ENCODE data around the gene AAGAB.

AAGAB gene

GRCh38 chr15:67192185-67192820, 62.2 kb downstream of the AAGAB start:
- no peak for DNase-seq (ENCODE audit: extremely low spot score, insufficient read length, low read depth)
- FAIRE-seq, result no peak

- DNase-seq (ENCODE audit: extremely low spot score, insufficient read length, low read depth), result no peak
- no peak for FAIRE-seq
Measured at GRCh38 chr15:67190813-67191212, 63.6 kb downstream of the AAGAB start.

- FAIRE-seq, result no peak
- DNase-seq (ENCODE audit: extremely low spot score, insufficient read length, low read depth), result no peak
Measured at GRCh38 chr15:67190326-67190725, 64.1 kb downstream of the AAGAB start.

- FAIRE-seq (no peak), DNase-seq (ENCODE audit: extremely low spot score, insufficient read length, low read depth) (no peak)
Measured at GRCh38 chr15:67189326-67190051, 65.0 kb downstream of the AAGAB start.

- no peak for DNase-seq (ENCODE audit: extremely low spot score, insufficient read length, low read depth)
- no peak for FAIRE-seq
Measured at GRCh38 chr15:67188551-67189218, 65.8 kb downstream of the AAGAB start.

- FAIRE-seq, result no peak
- no peak for DNase-seq (ENCODE audit: extremely low spot score, insufficient read length, low read depth)
Measured at GRCh38 chr15:67187351-67187854, 67.1 kb downstream of the AAGAB start.

GRCh38 chr15:67186688-67187087, 67.8 kb downstream of the AAGAB start:
- DNase-seq (ENCODE audit: extremely low spot score, insufficient read length, low read depth) (no peak), FAIRE-seq (no peak)

- DNase-seq (ENCODE audit: extremely low spot score, insufficient read length, low read depth) (no peak), FAIRE-seq (no peak)
Measured at GRCh38 chr15:67186226-67186649, 68.2 kb downstream of the AAGAB start.

GRCh38 chr15:67185621-67186225, 68.7 kb downstream of the AAGAB start:
- FAIRE-seq (peak; percentile 41), DNase-seq (ENCODE audit: extremely low spot score, insufficient read length, low read depth) (no peak)

- DNase-seq (ENCODE audit: extremely low spot score, insufficient read length, low read depth) (no peak), FAIRE-seq (no peak)
Measured at GRCh38 chr15:67185051-67185450, 69.4 kb downstream of the AAGAB start.

GRCh38 chr15:67184208-67184925, 70.1 kb downstream of the AAGAB start:
- DNase-seq (ENCODE audit: extremely low spot score, insufficient read length, low read depth), result no peak
- FAIRE-seq, result no peak

- FAIRE-seq (no peak), DNase-seq (ENCODE audit: extremely low spot score, insufficient read length, low read depth) (no peak)
Measured at GRCh38 chr15:67183443-67184169, 70.9 kb downstream of the AAGAB start.

- no peak for FAIRE-seq
- no peak for DNase-seq (ENCODE audit: extremely low spot score, insufficient read length, low read depth)
Measured at GRCh38 chr15:67181221-67181639, 73.2 kb downstream of the AAGAB start.

GRCh38 chr15:67180514-67181191, 73.8 kb downstream of the AAGAB start:
- DNase-seq (ENCODE audit: extremely low spot score, insufficient read length, low read depth) (no peak), FAIRE-seq (no peak)

- FAIRE-seq, result no peak
Measured at GRCh38 chr15:67180035-67180434, 74.4 kb downstream of the AAGAB start.

GRCh38 chr15:67179411-67179995, 75.0 kb downstream of the AAGAB start:
- no peak for FAIRE-seq

More at GRCh38 chr15:67180035-67180434, 74.4 kb downstream of the AAGAB start:
- no peak for DNase-seq (ENCODE audit: extremely low spot score, insufficient read length, low read depth)

GRCh38 chr15:67178569-67179210, 75.8 kb downstream of the AAGAB start:
- FAIRE-seq (no peak), DNase-seq (ENCODE audit: extremely low spot score, insufficient read length, low read depth) (no peak)

More at GRCh38 chr15:67179411-67179995, 75.0 kb downstream of the AAGAB start:
- DNase-seq (ENCODE audit: extremely low spot score, insufficient read length, low read depth), result no peak

- no peak for DNase-seq (ENCODE audit: extremely low spot score, insufficient read length, low read depth)
- FAIRE-seq, result no peak
Measured at GRCh38 chr15:67177752-67178151, 76.7 kb downstream of the AAGAB start.

Data from GM18507 (cell line).